WERI-Rb-1 (cell line): ENCODE measurements around the gene PLK5.

Experiments used
- DNase-seq: peaks from one replicate; pipeline ENCODE4 v3.0.0-alpha.2; 2020
- H3K27ac ChIP-seq: fragments of 250-450 bp; sonication (Bioruptor Pico); 2 replicates; pipeline ENCODE4 v1.5.1; 2020; ENCODE audit warnings: mild to moderate bottlenecking, moderate library complexity
- H3K27me3 ChIP-seq: fragments of 250-450 bp; sonication (Bioruptor Pico); 2 replicates; pipeline ENCODE4 v1.5.1; 2021; ENCODE audit warnings: mild to moderate bottlenecking, low read depth, moderate library complexity; ENCODE audit not compliant: insufficient read depth, severe bottlenecking
- H3K36me3 ChIP-seq: fragments of 250-450 bp; sonication (Bioruptor Pico); 2 replicates; pipeline ENCODE4 v1.5.1; 2020; ENCODE audit warnings: mild to moderate bottlenecking, moderate library complexity
- H3K4me3 ChIP-seq: 2 replicates; pipeline ENCODE4 v1.5.1; 2011; ENCODE audit warnings: low read depth, mild to moderate bottlenecking, control low read depth, low read length
- H3K9me3 ChIP-seq: fragments of 250-450 bp; sonication (Bioruptor Pico); 2 replicates; pipeline ENCODE4 v1.5.1; 2021; ENCODE audit warnings: mild to moderate bottlenecking, moderate library complexity; ENCODE audit not compliant: severe bottlenecking
- CTCF ChIP-seq: IDR thresholded peaks from 2 replicates; pipeline ENCODE4 v1.5.1; 2011; ENCODE audit warnings: low read depth, mild to moderate bottlenecking, control low read depth, inconsistent platforms, low read length

Gene PLK5

GRCh38 chr19:1510807-1511206 is 13.1 kb upstream of the PLK5 start:
- TF ChIP-seq CTCF = no peak
- Histone ChIP-seq H3K36me3 (no peaks in the 10 kb centered on the region), H3K4me3 (no peak overlapping the region), H3K27me3 (peaks cover 3% of the 10 kb centered on the region), H3K9me3 (no peaks in the 10 kb centered on the region), H3K27ac (no peak overlapping the region)
- no peak for DNase-seq

GRCh38 chr19:1511318-1512317 is 12.3 kb upstream of the PLK5 start:
- Histone ChIP-seq H3K4me3 (no peak overlapping the region), H3K27ac (no peak overlapping the region), H3K36me3 (no peaks in the 10 kb centered on the region), H3K9me3 (no peaks in the 10 kb centered on the region), H3K27me3 (peaks cover 3% of the 10 kb centered on the region)
- no peak for TF ChIP-seq CTCF
- no peak for DNase-seq

GRCh38 chr19:1512671-1513498 is 11.0 kb upstream of the PLK5 start, which contains the start of gene ADAMTSL5:
TSS of gene ADAMTSL5 (minus strand) at chr19:1513019. CDS start at chr19:1510943, 2,076 bp downstream.
- Histone ChIP-seq H3K9me3 (no peaks in the 10 kb centered on the region), H3K27ac (no peak within 1 kb of the TSS), H3K36me3 (no peaks in the 10 kb centered on the region), H3K27me3 (peaks cover 3% of the 10 kb centered on the region), H3K4me3 (peak within 1 kb of the TSS; percentile 47)
- no peak for TF ChIP-seq CTCF
- peak; percentile 53 for DNase-seq

- no peaks in the 10 kb centered on the region for H3K36me3 ChIP-seq
- TF ChIP-seq CTCF = peak; percentile 76
- no peak overlapping the region for H3K27ac ChIP-seq
- peak overlapping the region; percentile 47 for H3K4me3 ChIP-seq
- DNase-seq = peak; percentile 55
- peaks cover 3% of the 10 kb centered on the region for H3K27me3 ChIP-seq
- no peaks in the 10 kb centered on the region for H3K9me3 ChIP-seq
Measured at GRCh38 chr19:1513499-1514294, 10.2 kb upstream of the PLK5 start.

- peaks cover 3% of the 10 kb centered on the region for H3K27me3 ChIP-seq
- no peaks in the 10 kb centered on the region for H3K9me3 ChIP-seq
- no peak for TF ChIP-seq CTCF
- no peak overlapping the region for H3K4me3 ChIP-seq
- no peak for DNase-seq
- no peaks in the 10 kb centered on the region for H3K36me3 ChIP-seq
- no peak overlapping the region for H3K27ac ChIP-seq
Measured at GRCh38 chr19:1514295-1514661, 9.6 kb upstream of the PLK5 start.
